ENCODE results near the gene OSBPL1A.

Gene OSBPL1A

GRCh38 chr18:24397694-24398368 is at the start of gene OSBPL1A:
Gene OSBPL1A (minus strand): TSS chr18:24397824. CDS start chr18:24377533, 20,291 bp downstream.
- DNase-seq: peak; percentile 95

GRCh38 chr18:24446953-24447538 is 49.4 kb upstream of the OSBPL1A start:
- DNase-seq: peak; percentile 82

GRCh38 chr18:24446453-24446852 is 48.8 kb upstream of the OSBPL1A start:
- DNase-seq: no peak

- no peak for DNase-seq
These were observed 46.2 kb upstream of the OSBPL1A start for GRCh38 chr18:24443870-24444269.

- no peak for DNase-seq
These were observed 39.3 kb upstream of the OSBPL1A start for GRCh38 chr18:24436939-24437338.

- no peak for DNase-seq
These were observed 35.0 kb upstream of the OSBPL1A start for GRCh38 chr18:24432618-24433017.

GRCh38 chr18:24429188-24429587 is 31.6 kb upstream of the OSBPL1A start:
- no peak for DNase-seq

GRCh38 chr18:24428709-24429108 is 31.1 kb upstream of the OSBPL1A start:
- no peak for DNase-seq

GRCh38 chr18:24427484-24427883 is 29.9 kb upstream of the OSBPL1A start:
- peak; percentile 10 for DNase-seq

- peak; percentile 87 for DNase-seq
These were observed 29.0 kb upstream of the OSBPL1A start, which contains the start of gene IMPACT for GRCh38 chr18:24426398-24427294. Gene IMPACT (plus strand): TSS chr18:24426670. CDS start chr18:24426757, 87 bp downstream.

- DNase-seq: no peak
These were observed 28.4 kb upstream of the OSBPL1A start for GRCh38 chr18:24426073-24426397.

- DNase-seq: no peak
These were observed 24.2 kb upstream of the OSBPL1A start for GRCh38 chr18:24421831-24422230.

- no peak for DNase-seq
These were observed 22.9 kb upstream of the OSBPL1A start for GRCh38 chr18:24420551-24420950.

GRCh38 chr18:24417480-24417879 is 19.9 kb upstream of the OSBPL1A start:
- no peak for DNase-seq

GRCh38 chr18:24414349-24415003 is 16.9 kb upstream of the OSBPL1A start:
- DNase-seq: no peak

GRCh38 chr18:24413148-24413547 is 15.5 kb upstream of the OSBPL1A start:
- no peak for DNase-seq

- DNase-seq: no peak
These were observed 10.9 kb upstream of the OSBPL1A start for GRCh38 chr18:24408496-24408895.

- DNase-seq: no peak
These were observed 7.0 kb upstream of the OSBPL1A start for GRCh38 chr18:24404591-24404990.

GRCh38 chr18:24403076-24403475 is 5.5 kb upstream of the OSBPL1A start:
- DNase-seq: no peak

- DNase-seq: no peak
These were observed 4.7 kb upstream of the OSBPL1A start for GRCh38 chr18:24402209-24402785.

GRCh38 chr18:24400587-24400986 is 3.0 kb upstream of the OSBPL1A start:
- DNase-seq: no peak

- no peak for DNase-seq
These were observed 916 bp upstream of the OSBPL1A start for GRCh38 chr18:24398540-24398939.
